NT2/D1 (cell line): Measurements from ENCODE around the gene RASD2.
A peak's percentile ranks its signal among the peaks of the same experiment; 100 is the strongest.

Source experiments
- DNase-seq: peaks from one replicate; pipeline ENCODE4 v3.0.0-alpha.2; 2011; ENCODE audit warnings: low read depth, low spot score
- H3K27me3 ChIP-seq: 2 replicates; pipeline ENCODE4 v1.6.0; 2011; ENCODE audit warnings: mild to moderate bottlenecking; ENCODE audit not compliant: insufficient read length, insufficient read depth
- H3K36me3 ChIP-seq: 2 replicates; pipeline ENCODE4 v1.6.1; 2011; ENCODE audit warnings: mild to moderate bottlenecking, low read length, mixed read lengths; ENCODE audit not compliant: insufficient read depth, insufficient read length
- H3K4me1 ChIP-seq: 2 replicates; pipeline ENCODE4 v1.5.1; 2011; ENCODE audit not compliant: insufficient read depth, insufficient read length
- H3K4me3 ChIP-seq: 2 replicates; pipeline ENCODE4 v1.5.1; 2011; ENCODE audit warnings: low read depth; ENCODE audit not compliant: insufficient read length
- H3K9ac ChIP-seq: 2 replicates; pipeline ENCODE4 v1.6.0; 2011; ENCODE audit warnings: low read depth; ENCODE audit not compliant: insufficient read length
- H3K9me3 ChIP-seq: 2 replicates; pipeline ENCODE4 v1.5.1; 2011; ENCODE audit warnings: mild to moderate bottlenecking, low read length; ENCODE audit not compliant: insufficient read depth
- SUZ12 ChIP-seq: IDR thresholded peaks from 2 replicates; pipeline ENCODE4 v1.6.1; 2011; ENCODE audit not compliant: insufficient read length, insufficient read depth; ENCODE audit errors: extremely low read depth
- YY1 ChIP-seq: IDR thresholded peaks from 2 replicates; pipeline ENCODE4 v1.6.1; 2011; ENCODE audit not compliant: insufficient read length, insufficient read depth
- ZNF274 ChIP-seq: IDR thresholded peaks from 2 replicates; pipeline ENCODE4 v1.6.1; 2011; ENCODE audit warnings: mild to moderate bottlenecking, low read depth, low read length

Gene RASD2

GRCh38 chr22:35537232-35537631 is 3.4 kb upstream of the RASD2 start:
- Histone ChIP-seq H3K9me3 (no peaks in the 10 kb centered on the region), H3K27me3 (peaks cover 36% of the 10 kb centered on the region), H3K9ac (no peak overlapping the region), H3K4me1 (peaks cover 10% of the 10 kb centered on the region), H3K36me3 (no peaks in the 10 kb centered on the region), H3K4me3 (no peak overlapping the region)
- TF ChIP-seq ZNF274 (no peak), YY1 (no peak), SUZ12 (no peak)
- DNase-seq = no peak

GRCh38 chr22:35538801-35539321 is 1.8 kb upstream of the RASD2 start:
- Histone ChIP-seq H3K36me3 (no peaks in the 10 kb centered on the region), H3K9me3 (no peaks in the 10 kb centered on the region), H3K4me3 (no peak overlapping the region), H3K27me3 (peaks cover 44% of the 10 kb centered on the region), H3K4me1 (peaks cover 14% of the 10 kb centered on the region), H3K9ac (no peak overlapping the region)
- no peak for TF ChIP-seq ZNF274
- no peak for TF ChIP-seq SUZ12
- no peak for TF ChIP-seq YY1
- no peak for DNase-seq

GRCh38 chr22:35539487-35539886 is 1.1 kb upstream of the RASD2 start:
- Histone ChIP-seq H3K36me3 (no peaks in the 10 kb centered on the region), H3K27me3 (peaks cover 44% of the 10 kb centered on the region), H3K4me3 (peak overlapping the region; percentile 49), H3K4me1 (peaks cover 14% of the 10 kb centered on the region), H3K9ac (no peak overlapping the region), H3K9me3 (no peaks in the 10 kb centered on the region)
- no peak for DNase-seq
- TF ChIP-seq YY1 (no peak), ZNF274 (no peak), SUZ12 (no peak)

- H3K4me3 ChIP-seq = peak overlapping the region; percentile 61
- peaks cover 14% of the 10 kb centered on the region for H3K4me1 ChIP-seq
- H3K9ac ChIP-seq = peak overlapping the region; percentile 56
- H3K27me3 ChIP-seq = peaks cover 44% of the 10 kb centered on the region
- H3K9me3 ChIP-seq = no peaks in the 10 kb centered on the region
- TF ChIP-seq ZNF274 (no peak), SUZ12 (no peak), YY1 (no peak)
- no peaks in the 10 kb centered on the region for H3K36me3 ChIP-seq
- no peak for DNase-seq
Measured at GRCh38 chr22:35539910-35540594, 579 bp upstream of the RASD2 start.

- H3K4me3 ChIP-seq = peak overlapping the region; percentile 61
- no peak for DNase-seq
- peaks cover 44% of the 10 kb centered on the region for H3K27me3 ChIP-seq
- no peaks in the 10 kb centered on the region for H3K9me3 ChIP-seq
- no peak for TF ChIP-seq ZNF274
- no peak for TF ChIP-seq SUZ12
- no peak for TF ChIP-seq YY1
- no peaks in the 10 kb centered on the region for H3K36me3 ChIP-seq
- peak overlapping the region; percentile 56 for H3K9ac ChIP-seq
- H3K4me1 ChIP-seq = peaks cover 8% of the 10 kb centered on the region
Measured at GRCh38 chr22:35541254-35541748, 670 bp downstream of the RASD2 start.

- no peaks in the 10 kb centered on the region for H3K36me3 ChIP-seq
- TF ChIP-seq ZNF274 (no peak), YY1 (no peak), SUZ12 (no peak)
- no peak overlapping the region for H3K4me3 ChIP-seq
- DNase-seq = no peak
- H3K9ac ChIP-seq = peak overlapping the region; percentile 17
- H3K4me1 ChIP-seq = peaks cover 8% of the 10 kb centered on the region
- peaks cover 44% of the 10 kb centered on the region for H3K27me3 ChIP-seq
- H3K9me3 ChIP-seq = no peaks in the 10 kb centered on the region
Measured at GRCh38 chr22:35542157-35542938, 1.7 kb downstream of the RASD2 start.
